Hepatocyte (in vitro differentiated cells): ENCODE data around the gene SLCO2B1. TPM values are rescaled to one million over a fixed set of nuclear protein-coding genes. Genes with fewer than 3 reads are reported as not detected.

ENCODE experiments used
- DNase-seq: peaks from one replicate; pipeline ENCODE4 v3.0.0-alpha.2; 2016; ENCODE audit warnings: low spot score
- H2AFZ ChIP-seq: fragments of 200-600 bp; sonication (generic); 2 replicates; pipeline ENCODE4 v1.6.0; 2016; ENCODE audit warnings: antibody characterized with exemption, mild to moderate bottlenecking
- H3K27ac ChIP-seq: fragments of 200-600 bp; sonication (generic); 2 replicates; pipeline ENCODE4 v1.5.1; 2016; ENCODE audit warnings: mild to moderate bottlenecking
- H3K27me3 ChIP-seq: fragments of 200-600 bp; sonication (generic); 2 replicates; pipeline ENCODE4 v1.6.1; 2016
- H3K36me3 ChIP-seq: fragments of 200-600 bp; sonication (generic); replicated peaks from 2 replicates; pipeline ENCODE4 v1.5.1; 2016; ENCODE audit warnings: low read depth; ENCODE audit not compliant: insufficient read depth
- H3K4me1 ChIP-seq: fragments of 200-600 bp; sonication (generic); 2 replicates; pipeline ENCODE4 v1.5.1; 2016; ENCODE audit warnings: mild to moderate bottlenecking, moderate library complexity; ENCODE audit not compliant: insufficient read depth
- H3K4me2 ChIP-seq: fragments of 200-600 bp; sonication (generic); 2 replicates; pipeline ENCODE4 v1.6.0; 2016
- H3K4me3 ChIP-seq: fragments of 200-600 bp; sonication (generic); 2 replicates; pipeline ENCODE4 v1.5.1; 2016; ENCODE audit warnings: mild to moderate bottlenecking
- H3K79me2 ChIP-seq: fragments of 200-600 bp; sonication (generic); 2 replicates; pipeline ENCODE4 v1.6.0; 2017; ENCODE audit warnings: mild to moderate bottlenecking
- H3K9me2 ChIP-seq: fragments of 200-600 bp; sonication (generic); replicated peaks from 2 replicates; pipeline ENCODE4 v1.6.0; 2017; ENCODE audit warnings: mild to moderate bottlenecking; ENCODE audit not compliant: insufficient read depth
- H3K9me3 ChIP-seq: fragments of 200-600 bp; sonication (generic); 2 replicates; pipeline ENCODE4 v1.5.1; 2016; ENCODE audit warnings: low read depth, mild to moderate bottlenecking
- H4K20me1 ChIP-seq: fragments of 200-600 bp; sonication (generic); 2 replicates; pipeline ENCODE4 v1.6.0; 2016; ENCODE audit warnings: mild to moderate bottlenecking; ENCODE audit not compliant: insufficient read depth, poor library complexity, severe bottlenecking
- EZH2 ChIP-seq: fragments of 200-600 bp; sonication (generic); IDR thresholded peaks from 2 replicates; pipeline ENCODE4 v1.6.1; 2016; ENCODE audit warnings: antibody characterized with exemption, mild to moderate bottlenecking, borderline replicate concordance
- EZH2phosphoT487 ChIP-seq: fragments of 200-600 bp; sonication (generic); IDR thresholded peaks from one replicate; pipeline ENCODE4 v1.6.1; 2018; ENCODE audit warnings: antibody characterized with exemption, mild to moderate bottlenecking, low read depth, moderate library complexity; ENCODE audit not compliant: unreplicated experiment, severe bottlenecking
- WGBS: methylation state at CpG from one replicate; pipeline ENCODE4 v1.1.6; 2016; ENCODE audit warnings: low lambda C conversion rate; ENCODE audit errors: missing lambda C conversion rate; 5-methylcytosine and 5-hydroxymethylcytosine counted together
- polyA plus RNA-seq: library from polyadenylated mRNA; unstranded; fragments of >200 nt; fragmentation: Nextera tagmentation; extraction: Ambion mirVana; gene quantifications from 2 replicates; pipeline ENCODE4 v1.2.1, GENCODE V29; 2016
- total RNA-seq: library from RNA; depleted of rRNA; stranded (reverse); fragments of >200 nt; gene quantifications from 2 replicates; pipeline ENCODE4 v1.2.3, GENCODE V29; 2014
- TF ChIP-seq, protein P1 (sequence below): fragments of 200-600 bp; sonication (generic); IDR thresholded peaks from 2 replicates; pipeline ENCODE4 v1.5.1; 2016; ENCODE audit warnings: antibody characterized with exemption, mild to moderate bottlenecking; ENCODE audit not compliant: poor library complexity

The SLCO2B1 gene
- total and polyA plus RNA-seq, 2 experiments from 2014 or later: 51.6 to 79.2 TPM

DNA sequence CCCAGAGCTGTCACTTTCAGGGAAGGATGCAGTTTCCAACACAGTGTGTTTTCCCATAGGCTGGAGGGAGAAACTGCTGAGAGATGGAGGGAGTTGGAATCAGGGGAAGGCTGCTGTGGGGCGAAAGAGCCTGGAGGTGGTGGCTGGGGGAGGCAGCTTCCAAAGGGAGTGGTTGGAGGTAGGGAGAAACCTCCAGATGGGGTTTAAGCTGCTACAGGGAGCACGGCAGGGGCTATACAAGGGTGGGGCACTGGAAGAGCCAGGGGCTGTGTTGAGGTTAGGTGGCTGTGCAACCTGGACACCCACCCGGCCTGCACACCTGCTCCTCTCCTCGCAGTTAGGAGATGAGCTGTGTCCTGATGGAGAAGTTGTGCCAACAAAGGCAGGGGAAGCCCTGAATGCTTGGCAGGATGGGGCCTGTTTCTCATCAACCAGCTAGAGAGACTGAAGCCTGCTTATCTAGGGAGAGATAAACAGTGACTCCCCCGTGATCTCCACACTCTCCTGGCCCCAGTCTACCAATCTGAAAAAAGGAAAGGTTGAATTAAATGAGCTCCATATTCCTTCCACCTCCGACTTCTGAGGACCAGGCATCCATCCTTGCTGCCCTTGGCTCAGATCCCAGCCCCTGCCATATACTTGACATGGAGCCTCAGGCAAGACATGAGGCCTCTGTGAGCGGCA is 3.6 kb upstream of the SLCO2B1 start:
- H3K36me3 ChIP-seq: no peaks in the 10 kb centered on the region
- WGBS: 50% methylated on average over 7 of the region's 7 CpGs
- no peak overlapping the region for H2AFZ ChIP-seq
- H3K9me3 ChIP-seq: no peaks in the 10 kb centered on the region
- no peak overlapping the region for H3K4me2 ChIP-seq
- H3K27me3 ChIP-seq: no peaks in the 10 kb centered on the region
- H3K79me2 ChIP-seq: no peaks in the 10 kb centered on the region
- no peaks in the 10 kb centered on the region for H3K9me2 ChIP-seq
- TF ChIP-seq, protein P1, sequence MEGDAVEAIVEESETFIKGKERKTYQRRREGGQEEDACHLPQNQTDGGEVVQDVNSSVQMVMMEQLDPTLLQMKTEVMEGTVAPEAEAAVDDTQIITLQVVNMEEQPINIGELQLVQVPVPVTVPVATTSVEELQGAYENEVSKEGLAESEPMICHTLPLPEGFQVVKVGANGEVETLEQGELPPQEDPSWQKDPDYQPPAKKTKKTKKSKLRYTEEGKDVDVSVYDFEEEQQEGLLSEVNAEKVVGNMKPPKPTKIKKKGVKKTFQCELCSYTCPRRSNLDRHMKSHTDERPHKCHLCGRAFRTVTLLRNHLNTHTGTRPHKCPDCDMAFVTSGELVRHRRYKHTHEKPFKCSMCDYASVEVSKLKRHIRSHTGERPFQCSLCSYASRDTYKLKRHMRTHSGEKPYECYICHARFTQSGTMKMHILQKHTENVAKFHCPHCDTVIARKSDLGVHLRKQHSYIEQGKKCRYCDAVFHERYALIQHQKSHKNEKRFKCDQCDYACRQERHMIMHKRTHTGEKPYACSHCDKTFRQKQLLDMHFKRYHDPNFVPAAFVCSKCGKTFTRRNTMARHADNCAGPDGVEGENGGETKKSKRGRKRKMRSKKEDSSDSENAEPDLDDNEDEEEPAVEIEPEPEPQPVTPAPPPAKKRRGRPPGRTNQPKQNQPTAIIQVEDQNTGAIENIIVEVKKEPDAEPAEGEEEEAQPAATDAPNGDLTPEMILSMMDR: no peak
- no peak for TF ChIP-seq EZH2phosphoT487
- no peak for TF ChIP-seq EZH2
- no peak overlapping the region for H3K27ac ChIP-seq
- DNase-seq: no peak
- peaks cover 31% of the 10 kb centered on the region for H3K4me1 ChIP-seq
- H3K4me3 ChIP-seq: no peak overlapping the region
- H4K20me1 ChIP-seq: no peaks in the 10 kb centered on the region

DNA sequence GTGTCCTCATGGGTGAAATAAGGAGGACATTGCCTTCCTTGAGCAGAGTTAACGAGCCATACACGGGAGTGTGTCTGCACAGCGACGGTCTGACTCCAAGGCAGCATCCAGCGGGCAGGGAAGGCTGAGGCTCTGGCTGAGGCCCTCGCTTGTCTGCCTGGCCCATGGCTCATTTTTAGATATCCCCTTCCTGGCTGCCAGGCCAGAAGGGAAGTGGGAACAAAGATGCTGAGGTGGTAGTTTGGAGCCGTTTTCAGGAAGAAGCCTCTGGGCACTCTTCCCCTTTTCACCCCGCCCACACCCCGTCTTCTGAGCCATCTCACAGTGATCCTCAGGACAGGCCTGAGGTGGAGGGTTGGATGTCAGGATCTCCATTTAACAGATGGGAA is 3.0 kb upstream of the SLCO2B1 start:
- TF ChIP-seq EZH2phosphoT487 (no peak), EZH2 (no peak)
- TF ChIP-seq, protein P1: no peak
- Histone ChIP-seq H2AFZ (no peak overlapping the region), H3K4me1 (peaks cover 31% of the 10 kb centered on the region), H3K27me3 (no peaks in the 10 kb centered on the region), H3K9me3 (no peaks in the 10 kb centered on the region), H3K36me3 (no peaks in the 10 kb centered on the region), H3K9me2 (no peaks in the 10 kb centered on the region), H3K27ac (no peak overlapping the region), H3K4me2 (no peak overlapping the region), H3K79me2 (no peaks in the 10 kb centered on the region), H4K20me1 (no peaks in the 10 kb centered on the region), H3K4me3 (no peak overlapping the region)
- DNase-seq: no peak
- 64% methylated on average over 9 of the region's 9 CpGs for WGBS

DNA sequence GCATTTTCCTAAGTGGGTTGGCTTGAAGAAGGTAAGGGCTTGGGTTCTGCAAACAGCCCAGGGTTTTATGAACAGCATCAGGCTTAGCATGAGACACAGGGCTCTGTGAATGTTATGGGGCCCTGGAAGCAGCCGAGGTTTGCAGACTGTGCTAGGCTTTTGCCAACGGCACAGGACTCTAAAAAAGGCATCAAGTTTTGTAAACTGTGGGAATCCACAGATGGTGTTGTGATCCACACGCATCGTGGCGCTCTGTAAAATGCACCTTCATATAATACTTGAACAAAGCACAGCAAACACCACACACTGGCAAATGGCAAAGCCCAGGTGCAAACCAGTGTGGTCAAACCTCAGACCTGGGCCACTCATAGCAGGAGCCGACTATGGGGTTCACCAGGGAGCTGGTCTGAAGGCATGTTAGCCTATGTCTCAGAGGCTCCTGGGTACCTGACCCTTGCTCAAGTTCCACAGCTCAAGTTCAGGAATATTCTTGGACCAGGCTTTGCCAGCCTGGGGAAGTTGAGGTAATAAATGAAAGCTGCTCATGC is 2.4 kb upstream of the SLCO2B1 start:
- H3K27me3 ChIP-seq: no peaks in the 10 kb centered on the region
- H3K9me3 ChIP-seq: no peaks in the 10 kb centered on the region
- H3K4me1 ChIP-seq: peaks cover 36% of the 10 kb centered on the region
- 88% methylated on average over 6 of the region's 6 CpGs for WGBS
- no peak overlapping the region for H2AFZ ChIP-seq
- H3K36me3 ChIP-seq: no peaks in the 10 kb centered on the region
- H4K20me1 ChIP-seq: no peaks in the 10 kb centered on the region
- no peak for DNase-seq
- H3K4me2 ChIP-seq: no peak overlapping the region
- H3K79me2 ChIP-seq: peaks cover 4% of the 10 kb centered on the region
- H3K9me2 ChIP-seq: no peaks in the 10 kb centered on the region
- H3K4me3 ChIP-seq: no peak overlapping the region
- TF ChIP-seq, protein P1: no peak
- no peak overlapping the region for H3K27ac ChIP-seq
